Measurements from ENCODE around the gene TMTC2.
"Not testable (repeated sequence)": the region's sequence is repeated elsewhere in the genome, so short reads cannot be mapped to it uniquely, and the experiment has no call there.

Gene TMTC2

DNA sequence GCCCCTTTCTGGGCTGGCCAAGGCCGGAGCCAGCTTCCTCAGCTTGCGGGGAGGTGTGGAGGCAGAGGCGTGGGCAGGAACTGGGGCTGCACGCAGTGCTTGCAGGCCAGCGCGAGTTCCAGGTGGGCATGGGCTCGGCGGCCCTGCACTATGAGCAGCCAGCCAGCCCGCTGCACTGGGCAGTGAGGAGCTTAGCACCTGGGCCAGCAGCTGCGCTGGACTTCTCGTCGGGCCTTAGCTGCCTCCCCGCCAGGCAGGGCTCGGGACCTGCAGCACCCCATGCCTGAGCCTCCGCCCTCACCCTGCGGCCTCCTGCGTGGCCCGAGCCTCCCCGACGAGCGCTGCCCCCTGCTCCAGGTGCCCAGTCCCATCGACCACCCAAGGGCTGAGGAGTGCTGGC is 42.0 kb downstream of the TMTC2 start:
- DNase-seq: no peak

DNA sequence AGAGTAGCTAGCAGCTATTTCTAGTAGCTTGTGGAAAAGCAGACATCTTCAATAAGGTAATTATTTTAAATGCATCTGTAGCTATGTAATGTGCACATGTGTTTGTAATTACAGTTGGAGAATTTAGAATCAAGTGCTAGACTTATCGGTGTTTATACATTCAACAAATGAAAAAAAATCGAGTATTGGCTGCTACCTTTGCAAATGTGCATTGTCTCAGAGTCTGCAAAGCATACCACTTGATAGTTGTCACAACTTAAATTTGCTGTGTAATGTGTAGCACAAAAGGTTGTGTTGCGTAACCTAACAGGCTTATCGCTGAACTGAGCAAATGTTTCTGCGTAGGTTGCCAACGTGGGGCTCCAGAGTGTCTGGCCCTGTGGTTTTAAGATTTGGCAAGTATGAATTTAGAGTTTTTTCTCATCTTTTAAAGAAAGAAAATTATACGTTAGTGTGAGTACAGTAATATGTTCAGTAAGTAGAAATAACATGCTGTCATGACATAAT is 44.3 kb downstream of the TMTC2 start:
- DNase-seq: no peak

DNA sequence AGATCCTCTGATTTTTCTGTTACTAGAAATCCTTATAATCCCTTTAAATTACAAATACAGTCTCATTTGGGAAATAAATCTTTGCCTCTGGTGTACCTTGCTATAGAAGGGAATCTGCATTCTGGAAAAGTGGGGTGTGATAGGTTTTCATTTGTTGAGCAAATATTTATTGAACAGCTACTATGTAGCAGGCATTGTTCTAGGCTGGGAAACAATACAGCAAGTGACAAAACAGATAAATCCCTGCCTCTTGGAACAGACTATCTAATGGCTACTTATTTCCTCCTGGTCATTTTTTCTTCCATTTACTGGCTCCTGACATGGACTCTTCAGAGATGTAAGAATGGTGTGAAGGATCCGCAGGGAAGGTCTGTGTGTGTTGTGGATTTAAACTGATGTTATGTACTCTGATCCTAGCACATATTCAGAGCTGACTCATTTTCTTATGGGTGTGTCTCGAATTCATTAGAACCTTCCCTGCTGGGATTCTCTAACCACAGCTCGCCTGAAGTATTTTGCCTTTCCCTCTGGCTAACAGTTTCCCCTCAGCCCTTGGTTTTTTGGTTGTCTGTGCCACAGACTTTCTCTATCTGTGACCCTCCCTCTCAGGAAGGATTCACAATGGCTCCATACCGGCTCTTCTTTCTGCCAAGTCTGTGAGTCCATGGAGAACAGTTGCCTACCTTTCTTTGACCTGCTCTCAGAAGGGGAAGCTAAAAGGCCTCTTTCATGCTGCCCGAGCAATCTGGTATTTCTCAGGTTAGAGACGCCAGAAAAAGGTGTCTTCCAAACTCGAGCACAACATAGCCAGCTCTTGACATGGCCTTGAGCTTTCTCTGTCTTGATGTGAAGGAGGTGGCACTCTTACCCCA is 53.7 kb downstream of the TMTC2 start:
- DNase-seq: no peak

DNA sequence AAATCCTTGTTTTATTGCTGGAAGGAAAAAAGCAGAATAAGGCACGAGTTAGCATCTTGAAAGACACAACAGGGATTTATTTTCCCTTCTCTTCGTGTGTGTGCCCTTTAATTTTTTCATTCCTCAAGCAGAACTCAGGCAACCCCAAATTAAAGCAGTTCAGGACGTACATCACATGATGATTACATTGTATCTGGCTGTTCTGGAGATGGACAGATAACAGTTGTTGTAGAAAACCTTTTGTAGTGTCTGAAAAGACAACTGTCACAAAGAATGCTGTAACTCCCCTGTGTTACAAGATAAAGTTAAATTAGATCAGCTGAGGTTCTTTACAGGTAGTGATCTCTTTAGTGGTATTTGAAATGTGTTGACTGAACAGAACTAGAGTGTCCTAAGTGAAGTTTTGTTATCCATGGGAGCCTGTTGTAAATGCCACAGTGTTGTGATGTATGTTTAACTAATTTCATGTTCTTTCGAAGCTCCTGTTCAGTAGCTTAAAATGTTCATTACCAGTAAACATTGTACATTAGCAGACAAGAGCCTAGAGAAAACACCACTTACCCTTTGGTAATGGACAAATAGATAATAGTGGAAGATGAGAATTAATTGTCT is 58.5 kb downstream of the TMTC2 start:
- no peak for DNase-seq

DNA sequence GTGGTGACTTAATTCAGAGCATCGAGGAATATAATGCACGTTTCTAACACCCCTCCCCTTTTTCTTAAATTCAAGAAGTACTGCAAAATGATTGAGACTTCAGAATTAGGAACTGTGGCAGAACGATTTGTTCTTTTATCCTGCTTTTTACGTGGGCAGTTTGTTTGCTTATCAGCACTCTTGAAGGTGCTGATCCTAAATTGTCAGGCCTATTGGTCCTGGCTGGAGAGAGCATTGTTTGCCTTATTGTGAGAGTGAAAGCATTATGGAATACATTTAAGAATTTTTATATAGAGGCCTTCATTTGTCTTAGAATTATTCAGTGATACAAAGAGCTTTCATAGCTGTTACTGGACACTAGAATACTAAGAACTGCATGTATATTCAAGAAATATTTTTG is 59.1 kb downstream of the TMTC2 start:
- no peak for DNase-seq

DNA sequence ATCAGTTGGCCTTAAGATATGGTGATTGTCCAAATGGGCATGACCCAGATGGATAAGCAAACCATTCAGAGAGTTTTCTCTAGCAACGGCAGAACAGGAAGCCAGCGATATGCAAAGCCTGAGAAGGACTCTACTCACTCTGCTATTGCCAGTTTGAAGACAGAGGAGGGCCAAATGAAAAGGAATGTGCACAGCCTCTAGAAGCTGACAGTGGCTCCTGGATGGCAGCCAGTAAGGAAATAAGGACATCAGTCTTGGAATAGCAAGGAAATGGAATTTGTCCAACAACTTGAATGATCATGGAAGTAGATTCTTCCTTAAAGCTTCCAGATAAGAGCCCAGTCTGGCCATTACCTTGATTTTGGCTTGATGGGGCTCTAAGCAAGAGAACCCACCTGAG is 60.0 kb downstream of the TMTC2 start:
- no peak for DNase-seq

DNA sequence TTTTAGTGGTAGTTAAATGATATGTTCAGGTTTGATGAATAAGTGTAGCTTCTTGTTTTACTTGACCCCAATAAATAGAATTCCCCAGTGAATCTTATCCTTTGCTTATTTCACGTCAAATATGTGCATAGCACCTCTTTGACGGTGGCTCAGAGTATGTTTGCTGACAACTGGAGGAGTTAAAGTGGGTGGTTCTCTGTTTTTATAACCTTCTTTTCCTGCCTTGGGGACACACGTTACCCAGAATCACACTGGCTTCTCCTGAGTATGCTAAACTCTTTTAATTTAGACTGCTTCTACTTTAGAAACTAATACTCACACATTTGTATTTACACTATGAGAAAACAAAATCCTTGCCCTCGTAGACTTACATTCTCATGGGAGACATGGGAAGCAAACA is 62.3 kb downstream of the TMTC2 start:
- DNase-seq: no peak

DNA sequence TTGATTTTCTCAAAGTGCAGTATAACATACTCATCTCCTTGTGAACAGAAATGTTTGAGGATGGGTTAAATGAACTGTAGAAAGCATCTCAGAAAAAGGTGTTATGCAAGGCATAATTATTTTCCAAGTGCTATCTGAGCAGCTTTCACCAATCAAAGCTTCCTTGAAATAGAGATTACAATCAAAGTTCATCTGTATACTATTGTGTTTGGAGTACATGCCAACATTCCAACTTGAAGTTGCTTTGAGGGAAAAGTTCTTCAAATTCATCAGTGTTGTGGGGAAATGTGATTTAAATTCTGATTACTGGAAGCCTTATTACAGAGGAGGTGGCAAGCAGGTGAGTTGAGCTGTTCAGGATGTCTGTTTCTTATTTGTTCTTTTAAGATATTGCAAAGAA is 68.2 kb downstream of the TMTC2 start:
- no peak for DNase-seq

DNA sequence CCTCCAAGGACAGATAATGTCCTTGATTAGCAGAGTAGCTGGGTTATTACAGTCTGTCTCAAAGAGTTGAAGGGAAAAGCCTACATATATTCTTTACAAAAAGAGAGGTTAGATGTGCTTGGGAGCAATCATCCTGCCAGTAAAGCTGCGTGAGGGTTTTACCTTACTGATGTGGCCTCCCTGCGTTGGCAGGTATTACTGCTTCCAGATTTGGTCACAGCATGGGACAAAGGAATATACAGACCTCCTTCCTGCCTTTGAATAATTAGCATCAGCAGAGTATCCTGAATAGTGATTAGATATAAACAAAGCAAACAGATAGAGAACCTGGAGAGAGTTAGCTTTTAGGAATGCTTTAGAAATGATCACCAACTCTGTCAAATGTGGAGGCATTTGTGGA is 69.6 kb downstream of the TMTC2 start:
- no peak for DNase-seq

DNA sequence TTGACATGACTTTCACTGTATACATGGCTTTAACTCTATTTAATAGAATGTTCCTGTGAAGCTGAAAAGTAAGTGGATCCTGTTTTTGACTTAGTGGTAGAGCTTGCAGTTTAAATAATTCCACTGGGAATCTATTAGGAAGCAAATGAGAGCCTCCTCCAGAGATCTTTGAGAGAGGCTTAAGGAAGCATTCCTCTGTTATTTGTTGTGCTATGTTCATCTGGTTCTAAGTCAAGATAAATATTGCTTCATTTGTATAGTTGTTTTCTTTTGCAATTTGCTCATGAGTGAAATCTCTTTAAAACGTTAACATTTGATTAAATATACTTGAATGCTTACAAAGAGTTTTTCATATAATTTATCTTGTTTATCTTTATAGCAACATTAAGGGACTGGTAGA is 70.4 kb downstream of the TMTC2 start:
- DNase-seq: no peak

DNA sequence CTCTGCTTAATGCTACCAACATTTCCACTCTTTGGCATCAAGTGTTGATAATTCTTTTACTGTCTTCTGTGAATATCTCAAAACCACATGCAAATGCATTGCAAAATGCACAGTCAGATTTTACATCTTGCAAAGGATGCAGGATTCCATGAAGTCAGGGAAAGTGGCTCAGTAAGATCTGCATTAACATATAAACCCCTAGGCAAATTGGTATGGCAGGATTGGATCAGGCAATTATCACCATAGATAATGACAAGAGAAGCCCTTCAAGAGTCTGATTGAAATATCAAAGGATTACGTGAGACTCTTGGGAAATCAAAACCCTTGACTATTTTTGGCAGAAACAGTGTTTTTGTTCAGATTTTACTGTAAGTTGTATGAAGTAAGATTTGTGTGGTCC is 71.0 kb downstream of the TMTC2 start:
- DNase-seq: peak in 1 of 2 experiments; percentile 11

DNA sequence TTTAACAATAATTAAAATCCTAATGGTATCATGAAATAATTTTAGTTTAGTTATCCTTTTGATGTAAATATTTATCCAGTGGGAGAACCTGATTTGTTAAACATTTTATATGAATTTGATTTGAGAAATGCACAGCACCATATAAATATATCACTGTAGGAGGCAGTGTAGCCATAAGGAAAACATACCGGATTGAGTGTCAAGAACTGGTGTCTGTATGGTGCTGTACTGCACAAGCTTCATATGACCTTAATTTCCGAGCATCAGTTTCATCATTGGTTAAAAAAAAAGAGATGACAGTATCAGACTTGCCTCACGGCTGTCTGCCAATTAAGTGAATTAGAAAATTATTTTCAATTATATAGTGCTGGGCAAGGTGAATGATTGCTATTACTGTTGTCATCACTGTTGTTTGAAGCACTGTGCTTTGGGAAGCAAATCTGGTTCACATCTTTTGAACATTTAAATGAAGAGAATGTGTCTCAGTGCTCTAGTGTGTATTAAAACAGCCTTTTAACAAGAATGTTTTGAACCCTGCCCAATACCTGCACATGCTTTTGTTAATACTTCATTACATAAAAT is 72.1 kb downstream of the TMTC2 start:
- peak in 1 of 2 experiments; percentile 10 for DNase-seq

DNA sequence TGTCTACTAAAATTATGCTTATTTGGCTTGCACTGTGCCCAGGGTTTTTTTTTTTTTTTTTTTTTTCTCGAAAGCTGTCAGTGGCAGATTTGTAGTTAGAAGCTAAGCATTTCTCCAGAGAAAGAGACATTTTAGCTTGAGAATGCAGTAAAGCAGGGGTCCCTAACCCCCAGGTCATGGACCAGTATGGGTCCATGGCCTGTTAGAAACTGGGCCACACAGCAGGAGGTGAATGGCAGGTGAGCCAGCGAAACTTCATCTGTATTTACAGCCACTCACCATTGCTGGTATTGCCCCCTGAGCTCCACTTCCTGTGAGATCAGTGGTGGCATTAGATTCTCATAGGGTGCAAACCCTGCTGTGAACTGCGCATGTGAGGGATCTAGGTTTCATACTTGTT is 73.7 kb downstream of the TMTC2 start:
- no peak for DNase-seq

DNA sequence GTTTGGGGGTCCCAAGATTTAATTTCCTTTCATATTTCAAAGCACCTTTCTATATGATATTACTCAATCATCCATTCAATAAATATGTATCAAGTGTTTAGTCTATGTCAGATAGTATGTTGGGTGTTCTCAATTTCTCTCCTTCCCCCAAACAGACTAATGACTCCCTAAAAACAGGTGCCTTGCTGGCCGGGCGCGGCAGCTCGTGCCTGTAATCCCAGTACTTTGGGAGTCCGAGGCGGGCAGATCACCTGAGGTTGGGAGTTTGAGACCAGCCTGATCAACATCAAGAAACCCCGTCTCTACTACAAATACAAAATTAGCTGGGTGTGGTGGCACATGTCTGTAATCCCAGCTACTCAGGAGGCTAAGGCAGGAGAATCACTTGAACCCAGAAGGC is 78.5 kb downstream of the TMTC2 start:
- DNase-seq: not testable (repeated sequence)

DNA sequence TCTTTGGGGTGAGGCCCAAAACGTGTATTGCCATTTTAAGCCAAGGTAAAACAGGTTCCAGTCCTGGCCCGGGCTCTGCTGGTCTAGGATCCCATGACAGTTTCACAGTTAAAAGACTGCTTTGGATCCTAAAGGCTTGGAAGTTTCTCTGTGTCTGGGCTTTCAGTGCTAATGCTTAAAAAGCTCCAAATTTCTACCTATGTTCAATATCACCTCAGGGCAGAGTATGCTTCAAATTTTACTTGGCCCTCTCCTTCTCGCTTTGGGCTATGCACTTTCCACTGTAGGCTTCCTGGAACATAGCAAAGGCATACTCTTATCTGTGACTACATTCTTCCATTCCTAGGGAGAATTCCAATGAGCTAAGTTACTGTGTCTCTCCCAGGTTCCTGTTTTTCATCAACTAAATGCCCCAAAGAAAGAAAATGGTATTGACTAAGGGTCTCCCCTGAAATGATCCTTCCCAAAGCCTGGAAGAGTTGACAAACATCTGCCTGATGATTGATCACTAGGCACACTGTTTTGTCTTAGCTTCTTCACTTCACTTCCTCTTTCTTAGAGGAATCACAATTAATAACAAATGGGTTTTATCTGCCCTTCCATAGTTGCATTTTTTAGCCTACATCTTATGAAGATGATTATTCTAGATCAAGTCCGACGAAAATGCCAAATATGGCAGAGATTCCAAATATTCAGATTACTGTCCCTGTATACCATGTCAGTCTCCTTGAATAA is 79.4 kb downstream of the TMTC2 start:
- no peak for DNase-seq

DNA sequence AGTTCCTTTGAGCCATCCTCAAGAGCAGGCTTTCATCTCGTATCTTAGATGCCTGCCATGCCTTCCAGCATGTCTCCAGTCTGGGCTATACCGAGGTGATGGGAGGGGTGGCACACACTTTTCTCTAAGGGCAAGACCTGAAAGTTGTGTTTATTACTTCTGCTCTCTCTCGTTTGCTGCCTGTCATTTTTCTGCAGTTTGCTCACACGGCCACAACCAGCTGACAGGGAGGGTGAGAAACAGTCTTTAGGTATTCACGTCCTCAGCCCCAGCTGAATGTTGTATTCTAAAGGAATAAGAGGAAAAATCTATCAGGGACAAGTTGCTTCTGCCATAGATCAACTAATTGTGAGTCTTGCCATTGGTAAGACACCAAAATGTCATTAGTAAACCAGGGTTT is 88.0 kb downstream of the TMTC2 start:
- no peak for DNase-seq

DNA sequence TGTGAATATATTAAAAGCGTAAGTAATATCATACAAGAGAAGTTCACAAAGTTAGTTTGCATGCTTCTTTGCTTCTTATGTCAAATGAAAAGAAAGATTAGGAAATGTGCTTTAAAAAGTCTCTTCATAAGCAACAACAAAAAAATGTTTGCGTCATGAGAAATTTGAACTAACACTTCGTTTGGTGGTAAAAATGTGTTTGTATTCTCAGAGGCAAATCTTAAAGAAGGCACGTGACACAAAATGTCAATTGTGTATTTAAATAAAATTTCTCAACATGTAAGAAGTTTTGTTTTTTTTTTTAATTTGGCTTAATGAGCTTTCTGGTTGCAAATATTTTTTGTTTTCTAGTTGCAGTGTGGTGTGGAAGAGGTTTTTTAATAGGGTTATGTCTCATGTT is 93.8 kb downstream of the TMTC2 start:
- DNase-seq: no peak

DNA sequence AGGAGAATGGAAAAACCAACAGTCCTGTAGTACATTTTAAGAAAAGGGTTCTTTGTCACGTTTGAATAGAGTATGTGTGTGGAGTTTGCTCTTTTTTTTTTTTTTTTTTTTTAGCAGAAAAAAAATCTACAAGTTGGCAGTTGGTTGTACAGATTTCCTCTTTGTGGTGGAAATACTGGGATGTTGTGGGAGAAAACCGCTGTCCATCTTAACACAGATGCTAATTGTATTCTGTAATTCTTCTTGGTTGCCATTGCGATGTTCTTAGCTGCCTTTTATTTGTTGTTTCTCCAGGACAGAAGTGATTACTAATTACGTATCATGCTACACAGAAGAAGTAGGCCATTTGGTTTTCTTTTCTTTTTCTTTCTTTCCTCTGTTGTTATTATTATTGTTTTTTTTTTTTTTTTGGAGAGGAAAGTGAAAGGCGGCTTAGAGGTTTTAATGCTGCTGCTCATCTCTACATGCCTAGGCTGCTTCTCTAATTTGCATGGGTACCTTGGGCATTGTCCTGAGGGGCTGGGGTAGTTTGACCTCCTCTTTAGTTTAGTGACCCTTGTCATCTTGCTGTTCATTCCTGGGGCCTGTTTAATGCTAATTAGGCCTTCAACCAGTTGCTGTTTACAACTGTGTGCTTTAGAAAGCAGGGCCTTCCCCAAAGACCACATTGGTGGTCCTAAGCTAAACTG is 94.7 kb downstream of the TMTC2 start:
- DNase-seq: no peak

DNA sequence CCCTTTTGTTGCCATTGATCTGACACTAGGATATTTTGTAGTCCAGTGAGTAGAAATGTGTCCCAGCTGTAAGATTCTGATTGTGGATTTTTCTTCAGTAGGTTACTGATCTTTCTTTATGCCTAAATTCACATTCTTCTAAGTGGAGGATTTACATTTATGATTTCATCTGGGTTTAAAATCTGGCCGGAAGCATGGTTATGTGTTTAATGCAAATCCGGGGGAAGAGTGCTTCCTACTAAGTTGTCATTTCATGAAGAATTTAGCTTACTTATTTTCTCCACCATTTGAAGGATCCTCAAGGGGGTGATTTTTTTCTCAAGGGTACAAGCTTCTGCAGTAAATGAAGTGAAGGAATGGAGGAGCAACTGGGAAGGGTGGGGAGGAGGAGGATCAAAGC is 96.7 kb downstream of the TMTC2 start:
- no peak for DNase-seq

DNA sequence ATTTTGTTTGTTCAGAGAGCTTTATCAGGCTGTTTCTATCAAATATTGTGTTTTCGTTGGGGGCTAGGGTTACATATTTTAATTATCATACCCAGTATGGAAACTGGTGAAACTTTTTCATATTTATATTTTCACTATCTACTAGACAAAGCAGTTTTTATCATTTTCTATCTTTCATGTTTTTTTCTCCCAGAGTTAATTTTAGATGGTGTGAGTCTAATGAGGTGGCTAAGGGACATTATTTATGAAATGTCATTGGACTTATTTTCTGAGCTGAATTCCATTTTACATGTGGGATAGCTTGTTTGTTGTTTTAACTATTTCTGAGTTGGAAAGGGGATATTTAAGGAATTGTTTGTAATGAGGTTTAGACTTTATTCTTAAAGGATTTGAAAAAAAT is 100.3 kb downstream of the TMTC2 start:
- no peak for DNase-seq

DNA sequence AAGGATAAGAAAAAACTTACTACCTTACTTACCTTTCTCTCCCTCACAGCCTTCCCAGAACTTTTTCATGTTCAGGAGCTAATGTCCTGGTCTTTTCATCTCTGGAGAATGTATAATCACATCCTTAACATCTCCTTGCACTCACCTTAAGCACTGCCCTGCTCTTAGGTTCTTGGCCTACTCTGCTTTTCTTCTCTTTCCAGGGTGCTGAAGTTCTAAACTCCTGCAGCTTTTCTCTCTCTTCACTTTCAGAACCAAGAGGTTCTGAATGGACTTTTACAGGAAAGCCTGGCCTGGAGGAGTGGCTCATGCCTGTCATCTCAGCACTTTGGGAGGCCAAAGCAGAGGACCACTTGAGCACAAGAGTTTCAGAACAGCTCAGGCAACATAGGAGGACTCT is 101.9 kb downstream of the TMTC2 start:
- no peak for DNase-seq

DNA sequence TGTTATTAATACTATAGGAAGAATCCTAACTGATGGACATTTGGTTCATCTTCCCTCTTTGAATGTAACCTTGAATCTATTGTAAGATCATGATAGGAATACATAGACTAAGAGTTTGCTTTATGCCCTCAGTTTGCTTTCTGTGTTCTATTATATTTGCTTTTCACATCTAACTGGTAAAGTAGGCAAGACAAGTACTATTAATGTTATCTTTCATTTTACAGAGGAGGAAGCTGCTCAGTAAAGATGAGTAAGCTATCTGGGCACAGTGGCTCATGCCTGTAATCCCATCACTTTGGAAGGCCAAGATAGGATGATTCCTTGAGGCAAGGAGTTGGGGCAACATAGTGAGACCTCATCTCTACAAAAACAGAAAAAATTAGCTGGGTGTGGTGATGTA is 103.0 kb downstream of the TMTC2 start:
- no peak for DNase-seq

DNA sequence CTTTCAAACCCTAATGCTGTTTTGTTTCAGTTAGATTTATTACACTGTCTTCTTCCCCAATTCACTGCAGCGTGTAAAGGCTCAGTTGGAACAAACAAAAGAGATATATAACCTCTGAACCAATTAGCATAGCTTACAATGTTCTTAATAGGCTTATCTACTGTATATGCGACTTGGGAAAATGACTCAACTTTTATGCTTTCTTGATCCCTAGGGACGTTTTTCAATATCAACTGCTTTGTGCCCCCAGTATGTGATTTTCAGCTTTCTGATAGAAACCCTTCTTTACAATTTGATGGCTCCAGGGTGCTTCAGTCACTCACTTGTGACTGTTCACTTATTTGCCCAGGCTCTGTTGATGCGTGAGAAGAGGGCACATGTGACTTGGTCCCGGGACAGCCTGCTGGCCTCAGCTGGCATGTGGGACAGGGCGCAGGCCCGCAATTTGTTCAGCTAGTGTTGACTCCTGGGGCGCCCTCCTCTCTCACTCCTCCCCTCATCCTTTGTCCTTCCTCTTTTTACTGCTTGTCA is 107.1 kb downstream of the TMTC2 start:
- peak in 1 of 2 experiments; percentile 25 for DNase-seq

All from NCI-H526 (cell line).